NCI-H146 treated with DMSO at 0.1 percent for 48 hours (cell line): ENCODE results near the gene CCDC85C.
A peak's percentile ranks its signal among the peaks of the same experiment; 100 is the strongest.

Source experiments
- DNase-seq: peaks from one replicate; lab custom pipeline; 2025; ENCODE audit not compliant: unreplicated experiment; lab: John Stamatoyannopoulos, UW

CCDC85C gene

DNA sequence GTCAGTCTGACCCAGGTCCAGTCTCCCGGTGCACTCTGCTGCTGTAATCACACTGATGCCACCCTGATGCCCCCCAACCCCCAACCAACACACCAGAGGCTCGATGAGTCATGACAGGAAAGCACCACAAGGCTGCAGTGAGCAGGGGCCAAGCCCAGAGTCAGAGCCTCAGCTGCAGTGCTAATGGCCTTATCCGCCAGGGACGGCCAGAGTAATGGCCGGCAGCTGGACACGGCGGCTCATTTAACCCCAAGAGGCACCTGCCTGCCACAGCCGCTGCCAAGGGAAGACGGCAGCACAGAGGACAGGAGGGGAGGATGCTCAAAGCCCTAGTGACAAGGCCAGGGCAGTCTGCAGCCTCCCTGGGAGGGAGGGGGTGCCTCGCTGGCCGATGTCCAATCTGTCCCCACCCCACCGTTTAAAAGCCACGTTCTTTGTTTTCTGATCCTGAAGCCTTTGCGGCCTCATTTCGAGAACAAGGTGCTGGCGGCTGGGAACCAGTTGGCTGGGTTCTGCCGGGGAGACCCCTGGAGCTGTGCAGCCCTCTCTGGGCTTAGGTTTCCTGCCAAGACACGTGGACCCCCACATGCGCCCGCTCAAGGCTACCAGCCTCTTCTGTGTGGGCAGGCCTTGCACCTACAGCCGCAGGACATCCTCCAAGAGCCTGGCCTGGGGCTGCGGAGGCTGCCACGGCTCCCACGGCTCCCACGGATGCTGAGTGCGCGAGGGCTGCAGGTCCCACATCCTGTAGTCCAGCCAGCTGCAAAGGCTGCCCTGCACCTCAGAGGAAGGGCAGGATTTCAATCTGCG lies 13.1 kb downstream of the CCDC85C start:
- peak; percentile 17 for DNase-seq

- no peak for DNase-seq
Measured at GRCh38 chr14:99589651-99590530, 14.1 kb downstream of the CCDC85C start.

- DNase-seq = no peak
Measured at GRCh38 chr14:99589031-99589441, 15.0 kb downstream of the CCDC85C start.

GRCh38 chr14:99587460-99588278 lies 16.3 kb downstream of the CCDC85C start:
- DNase-seq = no peak

DNA sequence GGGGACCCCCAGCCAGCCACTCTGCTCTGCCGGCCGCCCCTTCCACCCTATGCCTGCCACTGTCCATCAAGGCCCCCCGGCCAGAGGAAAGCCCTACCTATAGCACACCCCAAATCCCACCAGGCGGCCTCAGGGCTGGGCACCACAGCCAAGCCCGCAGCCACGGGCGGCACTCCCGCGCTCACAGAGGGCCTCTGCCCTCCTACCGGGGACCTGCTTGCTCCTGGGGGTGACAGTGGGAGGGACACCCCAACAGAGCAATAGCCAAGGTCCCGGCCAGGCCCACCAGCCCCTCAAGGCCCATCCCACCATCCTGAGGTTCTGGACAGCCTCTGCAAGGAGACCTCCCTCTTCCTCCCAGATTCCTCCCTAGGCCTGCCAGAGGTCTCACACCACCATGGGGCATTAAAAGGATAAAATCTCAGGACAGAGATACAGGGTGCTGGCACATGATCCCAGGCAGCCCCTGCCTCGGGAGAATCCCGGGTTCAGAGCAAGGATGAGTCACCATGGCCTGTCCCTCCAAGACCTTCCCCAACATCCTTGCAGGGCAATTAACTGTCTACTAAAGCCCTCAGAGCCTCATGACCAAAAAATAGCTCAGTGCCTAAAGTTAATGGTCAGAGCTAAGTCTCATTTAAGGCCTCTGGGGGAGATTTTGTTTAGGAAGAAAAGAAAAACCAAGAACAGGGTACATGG lies 17.1 kb downstream of the CCDC85C start:
- DNase-seq = no peak

- DNase-seq = no peak
Measured at GRCh38 chr14:99586054-99586760, 17.8 kb downstream of the CCDC85C start.

DNA sequence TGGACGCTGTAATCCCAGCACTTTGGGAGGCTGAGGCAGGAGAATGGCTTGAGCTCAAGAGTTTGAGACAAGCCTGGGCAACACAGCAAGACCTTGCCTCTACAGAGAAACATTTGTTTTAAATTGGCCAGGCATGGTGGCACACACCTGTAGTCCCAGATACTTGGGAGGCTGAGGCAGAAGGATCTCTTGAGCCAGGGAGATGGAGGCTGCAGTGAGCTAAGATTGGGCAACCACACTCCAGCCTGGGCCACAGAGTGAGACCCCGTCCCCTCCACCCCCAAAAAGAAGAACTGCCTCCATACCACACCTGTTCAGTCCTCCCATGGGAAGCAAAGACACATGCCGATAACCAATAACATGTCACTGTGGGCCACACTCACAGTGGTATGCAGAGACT lies 19.2 kb downstream of the CCDC85C start:
- DNase-seq = no peak

- no peak for DNase-seq
Measured at GRCh38 chr14:99581938-99582337, 22.1 kb downstream of the CCDC85C start.

DNA sequence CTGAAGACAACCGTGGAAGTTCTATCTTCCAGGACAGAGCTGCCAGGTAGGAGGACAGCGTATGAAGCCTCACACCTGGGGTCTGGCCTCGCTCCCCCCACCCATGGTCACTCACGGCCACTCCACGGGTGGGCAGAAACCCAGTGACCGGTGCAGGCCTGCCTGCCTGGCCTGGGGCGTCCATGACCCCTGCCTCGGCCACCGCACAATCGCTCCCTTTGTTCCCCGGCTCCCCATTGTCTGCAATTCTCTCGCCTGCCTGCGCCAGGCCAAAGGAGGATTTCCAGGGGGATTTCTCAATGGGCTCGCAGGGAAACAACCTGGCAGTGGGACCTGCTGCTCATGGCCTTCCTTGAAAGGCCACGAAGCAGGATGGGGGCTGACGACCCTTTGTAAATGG lies 22.6 kb downstream of the CCDC85C start:
- DNase-seq = no peak

- DNase-seq = no peak
Measured at GRCh38 chr14:99579903-99580571, 24.0 kb downstream of the CCDC85C start.

DNA sequence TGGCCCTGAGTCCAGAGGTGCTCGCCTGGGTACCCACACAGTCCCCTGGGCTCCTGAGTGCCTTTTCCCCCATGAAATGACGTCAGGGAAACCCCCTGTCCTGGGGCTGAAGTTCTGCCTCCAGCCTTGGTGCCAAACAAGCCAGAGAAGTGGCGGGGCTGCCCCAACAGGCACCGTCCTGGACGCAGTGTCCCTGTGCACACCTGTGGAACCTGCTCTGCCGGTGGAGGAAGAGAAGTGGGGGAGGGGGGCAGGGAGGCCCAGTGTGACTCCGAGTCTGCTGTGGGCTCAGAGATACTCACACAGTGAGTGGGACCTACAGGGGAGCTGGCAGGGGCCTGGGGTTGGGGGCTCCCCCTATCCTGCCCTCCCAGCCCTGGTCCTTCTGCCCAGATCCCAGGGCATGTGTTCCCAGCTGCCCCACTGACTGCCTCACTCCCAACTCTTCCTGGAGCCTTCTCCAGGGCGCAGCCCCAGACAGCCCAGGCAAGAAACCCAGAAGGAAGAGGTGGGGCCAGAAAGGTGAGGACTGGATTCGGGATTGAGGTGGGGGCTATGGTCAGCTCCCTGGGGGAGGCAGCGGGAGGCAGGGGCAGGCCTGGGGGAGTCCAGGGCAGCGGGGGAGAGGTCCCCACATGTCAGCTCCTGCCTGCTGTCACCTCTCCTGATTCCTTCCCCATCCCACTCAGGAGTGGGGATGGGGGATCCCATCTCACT lies 24.7 kb downstream of the CCDC85C start:
- DNase-seq = no peak

DNA sequence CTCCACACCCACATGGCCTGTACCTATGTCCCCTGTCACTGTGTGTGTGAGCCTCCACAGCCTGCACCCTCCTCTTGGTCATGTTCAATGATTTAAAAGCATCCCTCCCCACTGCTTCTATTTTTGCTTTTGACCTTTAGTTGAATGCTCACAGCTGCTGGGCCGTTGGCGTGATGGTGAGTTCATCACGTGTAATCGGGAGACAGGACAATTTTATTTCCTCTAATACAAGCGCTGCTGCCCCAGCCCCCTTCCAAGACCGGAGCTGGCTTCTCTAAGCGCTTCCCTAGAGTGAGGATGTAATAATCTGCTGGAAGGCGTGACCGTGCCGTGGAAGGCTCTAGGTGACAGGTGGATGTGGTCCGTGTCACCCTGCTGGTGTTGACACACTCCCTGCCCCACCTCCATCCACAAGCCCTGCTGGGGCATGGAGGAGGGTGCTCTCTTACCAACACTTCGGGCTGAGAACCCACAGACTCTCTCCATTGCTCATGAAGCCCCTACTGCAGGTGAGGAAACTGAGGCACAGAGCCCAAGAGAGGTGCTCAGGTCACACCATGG lies 25.4 kb downstream of the CCDC85C start:
- no peak for DNase-seq

GRCh38 chr14:99576761-99577705 lies 27.0 kb downstream of the CCDC85C start:
- DNase-seq = no peak

DNA sequence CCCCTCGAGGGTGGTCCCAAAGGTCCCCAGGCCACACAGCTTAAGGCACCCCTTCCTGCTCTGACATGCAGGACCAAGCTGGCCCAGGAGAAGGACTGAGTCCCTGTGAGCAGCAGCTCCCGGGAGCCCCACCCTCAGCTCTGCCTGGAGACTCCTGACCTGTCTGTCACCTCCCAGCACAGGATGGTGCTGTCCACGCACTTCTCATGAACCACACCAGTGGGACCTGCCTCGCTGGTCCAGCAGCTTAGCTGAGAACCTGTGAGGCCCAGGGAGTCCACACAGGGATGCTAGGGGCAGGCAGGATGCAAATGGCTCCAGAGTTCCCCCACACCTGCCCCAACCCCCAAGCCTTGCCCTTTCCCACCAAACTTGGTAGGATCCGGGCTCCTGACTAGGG lies 27.7 kb downstream of the CCDC85C start:
- no peak for DNase-seq

DNA sequence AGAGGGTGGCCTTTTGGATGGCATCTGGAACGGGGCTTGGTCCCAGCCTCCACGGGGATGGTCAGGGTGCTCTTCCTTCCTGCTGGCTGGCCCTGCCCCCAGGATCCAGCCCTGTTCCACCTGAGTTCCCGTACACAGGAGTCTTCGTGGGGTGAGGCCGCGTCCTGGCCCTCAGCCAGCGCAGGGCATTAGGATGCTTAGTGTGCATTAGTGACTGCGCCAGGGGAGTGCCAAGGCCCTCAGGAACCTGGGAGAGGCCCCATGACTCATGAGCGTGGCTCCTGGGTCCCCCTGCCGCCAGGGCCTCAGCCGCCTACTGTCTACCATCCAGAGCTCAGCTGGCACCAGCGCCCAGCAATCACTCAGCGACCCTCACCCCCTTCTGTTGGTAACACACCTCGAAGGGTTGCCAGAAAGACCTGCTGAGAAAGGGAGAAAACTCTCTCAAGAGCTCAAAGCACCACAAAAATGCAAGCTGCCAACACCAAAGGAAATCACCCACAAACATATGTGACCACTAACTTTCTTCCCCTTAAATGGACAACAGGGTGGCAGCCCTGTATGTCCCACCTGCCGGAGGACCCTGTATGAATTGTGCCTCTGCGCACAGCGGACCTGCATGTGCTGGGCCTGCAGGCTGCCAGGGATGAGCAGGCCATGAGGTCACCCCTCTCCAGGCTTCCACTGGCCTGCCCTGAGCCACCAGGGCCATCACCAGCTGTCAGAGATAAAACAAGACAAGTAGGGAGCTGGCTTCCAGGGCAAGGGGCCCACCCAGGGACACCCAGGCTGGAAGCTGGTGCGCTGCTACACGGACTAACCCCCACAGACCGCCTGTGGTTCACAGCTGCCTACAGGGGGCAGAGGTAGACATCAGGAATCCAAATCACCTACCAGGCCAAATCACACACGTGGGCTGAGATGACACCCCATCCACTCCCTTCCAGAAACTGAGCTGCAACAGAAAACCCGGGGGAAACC lies 28.7 kb downstream of the CCDC85C start:
- DNase-seq = no peak
